WTC11 (cell line): Measurements from ENCODE around the gene DLGAP4.

Experiments
- CTCF ChIP-seq: fragments of 200-600 bp; IDR thresholded peaks from 2 replicates; pipeline ENCODE4 v1.8.0; 2022; ENCODE audit warnings: antibody characterized with exemption
- ETV6 ChIP-seq: sonication (generic); formaldehyde crosslinking; IDR thresholded peaks from 2 replicates; pipeline ENCODE4 v1.8.1; 2022; ENCODE audit warnings: mild to moderate bottlenecking, missing genetic modification reagents
- FOXP4 ChIP-seq: sonication (generic); formaldehyde crosslinking; IDR thresholded peaks from 2 replicates; pipeline ENCODE4 v1.8.0; 2022; ENCODE audit warnings: mild to moderate bottlenecking, missing genetic modification reagents
- MAX ChIP-seq: sonication (generic); formaldehyde crosslinking; IDR thresholded peaks from 2 replicates; pipeline ENCODE4 v1.8.0; 2022; ENCODE audit warnings: mild to moderate bottlenecking, missing genetic modification reagents
- SOX15 ChIP-seq: fragments of 250-450 bp; sonication (Bioruptor Pico); IDR thresholded peaks from 2 replicates; pipeline ENCODE4 v1.9.0; 2021; ENCODE audit warnings: mild to moderate bottlenecking
- TF ChIP-seq, protein P1 (sequence below): sonication (generic); formaldehyde crosslinking; IDR thresholded peaks from 2 replicates; pipeline ENCODE4 v1.8.0; 2022; ENCODE audit warnings: mild to moderate bottlenecking, missing genetic modification reagents

DNA sequence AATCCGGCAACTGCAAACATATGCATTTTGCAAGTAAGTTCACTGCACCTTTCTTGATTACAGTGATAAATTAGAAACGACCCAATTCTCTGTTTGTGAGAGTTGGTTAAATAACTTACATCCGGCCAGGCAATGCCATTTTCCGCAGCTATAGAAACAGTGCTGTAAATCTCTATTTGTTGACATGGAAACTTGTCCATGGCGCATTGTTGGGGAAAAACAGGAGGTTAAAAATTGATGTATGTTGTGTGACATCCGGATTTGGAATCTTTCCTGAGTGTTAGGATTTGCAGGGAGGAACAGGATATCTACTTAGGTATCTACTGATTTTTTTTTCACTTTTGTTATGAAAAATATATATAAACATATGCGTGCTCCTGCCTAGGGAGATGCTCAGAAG is 66.5 kb downstream of the DLGAP4 start:
- TF ChIP-seq CTCF (no peak), ETV6 (no peak), SOX15 (CRISPR knock-in tag) (no peak), FOXP4 (CRISPR knock-in tag) (no peak), MAX (no peak)
- TF ChIP-seq, protein P1, sequence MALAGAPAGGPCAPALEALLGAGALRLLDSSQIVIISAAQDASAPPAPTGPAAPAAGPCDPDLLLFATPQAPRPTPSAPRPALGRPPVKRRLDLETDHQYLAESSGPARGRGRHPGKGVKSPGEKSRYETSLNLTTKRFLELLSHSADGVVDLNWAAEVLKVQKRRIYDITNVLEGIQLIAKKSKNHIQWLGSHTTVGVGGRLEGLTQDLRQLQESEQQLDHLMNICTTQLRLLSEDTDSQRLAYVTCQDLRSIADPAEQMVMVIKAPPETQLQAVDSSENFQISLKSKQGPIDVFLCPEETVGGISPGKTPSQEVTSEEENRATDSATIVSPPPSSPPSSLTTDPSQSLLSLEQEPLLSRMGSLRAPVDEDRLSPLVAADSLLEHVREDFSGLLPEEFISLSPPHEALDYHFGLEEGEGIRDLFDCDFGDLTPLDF = no peak
